MM.1S (cell line): ENCODE measurements around the gene ABCE1.

Experiments used
- CTCF ChIP-seq: fragments of 300-600 bp; sonication (generic); IDR thresholded peaks from 2 replicates; pipeline ENCODE4 v1.5.1; 2016; ENCODE audit warnings: antibody characterized with exemption, low read length, mixed read lengths
- EZH2 ChIP-seq: fragments of 300-600 bp; sonication (generic); optimal IDR thresholded peaks from 2 replicates; pipeline ENCODE3; 2017; ENCODE audit warnings: low read depth, mild to moderate bottlenecking, antibody characterized with exemption, low read length, mixed read lengths
- EZH2phosphoT487 ChIP-seq: fragments of 300-600 bp; sonication (generic); IDR thresholded peaks from 2 replicates; pipeline ENCODE4 v1.6.1; 2018; ENCODE audit warnings: antibody characterized with exemption, low read length

- TF ChIP-seq CTCF, result no peak
- TF ChIP-seq EZH2, result no peak
- TF ChIP-seq EZH2phosphoT487, result no peak
Measured at GRCh38 chr4:145170223-145170622, 72.1 kb downstream of the ABCE1 start.
